ENCODE measurements around the gene HDAC8.
"Not testable (repeated sequence)": the region's sequence is repeated elsewhere in the genome, so short reads cannot be mapped to it uniquely, and the experiment has no call there.

HDAC8 gene

DNA sequence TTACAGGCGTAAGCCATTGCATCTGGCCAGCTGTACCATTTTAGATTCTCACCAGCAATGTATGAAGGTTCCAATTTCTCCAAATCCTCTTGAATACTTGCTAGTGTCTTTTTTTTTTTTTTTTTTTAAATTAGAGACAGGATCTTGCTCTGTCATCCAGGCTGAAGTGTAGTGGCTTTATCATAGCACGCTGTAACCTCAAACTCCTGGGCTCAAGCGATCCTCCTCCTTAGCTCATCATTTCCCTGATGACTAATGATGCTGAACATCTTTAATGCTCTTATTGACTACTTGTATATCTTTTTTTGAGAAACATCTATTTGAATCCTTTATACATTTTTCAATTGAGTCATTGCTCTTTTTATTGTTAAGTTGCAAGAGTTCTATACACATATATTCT, 40.3 kb downstream of the HDAC8 start:
- no peak for DNase-seq (ENCODE audit: low spot score)

- DNase-seq (ENCODE audit: low spot score) = no peak
Measured at GRCh38 chrX:72526534-72527508, 45.8 kb downstream of the HDAC8 start.

- no peak for DNase-seq (ENCODE audit: low spot score)
Measured at GRCh38 chrX:72498782-72499181, 73.9 kb downstream of the HDAC8 start.

GRCh38 chrX:72495046-72495445, 77.6 kb downstream of the HDAC8 start:
- DNase-seq (ENCODE audit: low spot score) = no peak

GRCh38 chrX:72492499-72492898, 80.1 kb downstream of the HDAC8 start:
- DNase-seq (ENCODE audit: low spot score) = no peak

DNA sequence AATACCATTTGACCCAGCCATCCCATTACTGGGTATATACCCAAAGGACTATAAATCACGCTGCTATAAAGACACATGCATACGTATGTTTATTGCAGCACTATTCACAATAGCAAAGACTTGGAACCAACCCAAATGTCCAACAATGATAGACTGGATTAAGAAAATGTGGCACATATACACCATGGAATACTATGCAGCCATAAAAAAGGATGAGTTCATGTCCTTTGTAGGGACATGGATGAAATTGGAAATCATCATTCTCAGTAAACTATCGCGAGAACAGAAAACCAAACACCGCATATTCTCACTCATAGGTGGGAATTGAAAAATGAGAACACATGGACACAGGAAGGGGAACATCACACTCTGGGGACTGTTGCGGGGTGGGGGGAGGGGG, 82.4 kb downstream of the HDAC8 start:
- DNase-seq (ENCODE audit: low spot score) = not testable (repeated sequence)

DNA sequence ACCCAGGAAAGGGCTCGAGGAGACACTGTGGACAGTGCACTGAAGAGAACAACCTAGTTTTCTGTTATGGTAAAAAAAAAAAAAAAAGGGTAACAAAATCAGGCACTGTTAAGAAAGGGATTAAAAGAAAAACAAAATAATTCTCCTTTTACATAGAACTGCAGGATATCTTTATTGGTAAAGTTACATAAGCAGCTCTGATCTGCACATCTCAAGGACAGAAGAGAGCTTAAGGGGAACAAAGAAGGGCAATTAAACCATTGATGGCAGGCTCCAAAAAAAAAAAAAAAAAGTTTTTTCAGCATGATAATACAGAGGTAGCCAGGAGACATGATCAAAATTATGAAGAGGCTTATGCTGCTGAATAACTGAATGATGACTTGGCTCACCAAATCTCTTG, 85.0 kb downstream of the HDAC8 start:
- DNase-seq (ENCODE audit: low spot score) = no peak

- no peak for DNase-seq (ENCODE audit: low spot score)
Measured at GRCh38 chrX:72479324-72480274, 93.0 kb downstream of the HDAC8 start.

GRCh38 chrX:72478853-72479252, 93.8 kb downstream of the HDAC8 start:
- DNase-seq (ENCODE audit: low spot score) = no peak

DNA sequence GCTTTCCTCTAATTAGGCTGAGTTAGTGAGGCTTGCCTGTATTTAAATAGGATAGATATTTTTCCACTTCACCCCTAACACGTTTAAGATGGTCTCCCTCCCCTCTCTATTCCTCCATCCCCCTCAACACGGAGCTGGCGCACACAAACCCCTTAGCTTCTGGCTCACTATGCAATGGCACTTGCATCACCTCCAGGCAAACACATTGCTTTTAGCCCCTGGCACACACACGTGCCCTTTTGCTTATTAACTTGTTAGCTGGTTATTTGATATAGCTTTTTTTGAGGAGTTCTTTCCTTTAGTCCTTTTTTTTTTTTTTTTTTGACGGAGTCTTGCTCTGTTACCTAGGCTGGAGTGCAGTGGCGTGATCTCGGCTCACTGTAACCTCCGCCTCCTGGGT, 94.3 kb downstream of the HDAC8 start:
- no peak for DNase-seq (ENCODE audit: low spot score)

GRCh38 chrX:72477781-72478181, 94.9 kb downstream of the HDAC8 start:
- no peak for DNase-seq (ENCODE audit: low spot score)

- no peak for DNase-seq (ENCODE audit: low spot score)
Measured at GRCh38 chrX:72477376-72477775, 95.3 kb downstream of the HDAC8 start.

- no peak for DNase-seq (ENCODE audit: low spot score)
Measured at GRCh38 chrX:72475952-72476668, 96.5 kb downstream of the HDAC8 start.

DNA sequence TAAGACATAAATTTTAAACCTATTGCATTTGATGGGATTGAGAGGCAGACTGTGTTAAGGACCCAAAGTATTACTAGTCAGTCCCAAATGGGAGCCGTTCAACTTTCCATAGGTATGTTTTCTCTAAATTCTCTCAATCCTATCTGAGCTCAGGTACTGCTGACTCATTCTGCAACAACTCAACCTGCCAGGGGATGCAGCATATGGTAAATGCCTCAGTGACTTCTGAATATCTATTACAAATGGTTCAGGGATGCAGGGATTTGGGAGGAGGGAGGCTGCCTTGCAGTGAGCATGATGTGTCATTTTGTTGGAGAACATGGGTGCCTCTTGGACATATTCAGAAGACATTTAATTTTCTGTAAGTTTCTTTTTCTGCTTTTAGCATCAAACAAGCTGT, 97.3 kb downstream of the HDAC8 start:
- no peak for DNase-seq (ENCODE audit: low spot score)

GRCh38 chrX:72470532-72471223, 102.0 kb downstream of the HDAC8 start:
- no peak for DNase-seq (ENCODE audit: low spot score)

DNA sequence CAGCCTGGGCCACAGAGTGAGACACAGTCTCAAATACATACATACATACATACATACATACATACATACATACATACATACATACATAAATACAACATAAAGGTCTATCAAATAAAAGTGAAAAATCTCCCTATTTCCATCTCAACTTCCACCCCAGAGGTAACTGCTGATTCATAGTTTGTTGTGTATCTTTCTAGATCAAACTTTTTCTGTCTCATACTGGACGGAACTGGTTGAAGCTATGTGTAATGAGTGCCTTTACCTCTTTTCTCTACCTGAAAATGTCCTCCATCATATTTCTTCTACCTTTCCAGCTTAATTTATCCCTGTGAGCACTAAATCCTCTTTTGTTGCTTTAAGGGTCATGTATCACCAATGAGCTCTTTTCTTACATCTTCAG, 102.5 kb downstream of the HDAC8 start:
- no peak for DNase-seq (ENCODE audit: low spot score)

DNA sequence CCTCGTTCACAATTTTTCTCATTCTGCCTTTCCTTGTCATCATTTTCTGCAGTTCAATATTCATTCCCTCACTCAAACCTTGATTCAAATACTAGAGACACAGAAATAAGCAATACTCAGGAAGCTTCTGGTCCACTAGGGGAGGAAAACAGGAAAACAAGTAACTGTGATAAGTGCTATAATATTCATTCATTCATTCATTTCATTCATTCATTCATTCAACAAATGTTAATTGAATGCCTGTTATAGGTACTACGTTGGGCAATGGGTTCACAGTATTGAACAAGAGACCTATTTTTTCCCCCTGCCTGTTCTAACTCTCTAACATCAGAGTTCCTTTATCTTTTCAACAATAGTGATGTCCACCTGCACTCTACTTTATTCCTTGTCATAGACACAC, 104.0 kb downstream of the HDAC8 start:
- no peak for DNase-seq (ENCODE audit: low spot score)

GRCh38 chrX:72467135-72467534, 105.5 kb downstream of the HDAC8 start:
- DNase-seq (ENCODE audit: low spot score) = no peak

DNA sequence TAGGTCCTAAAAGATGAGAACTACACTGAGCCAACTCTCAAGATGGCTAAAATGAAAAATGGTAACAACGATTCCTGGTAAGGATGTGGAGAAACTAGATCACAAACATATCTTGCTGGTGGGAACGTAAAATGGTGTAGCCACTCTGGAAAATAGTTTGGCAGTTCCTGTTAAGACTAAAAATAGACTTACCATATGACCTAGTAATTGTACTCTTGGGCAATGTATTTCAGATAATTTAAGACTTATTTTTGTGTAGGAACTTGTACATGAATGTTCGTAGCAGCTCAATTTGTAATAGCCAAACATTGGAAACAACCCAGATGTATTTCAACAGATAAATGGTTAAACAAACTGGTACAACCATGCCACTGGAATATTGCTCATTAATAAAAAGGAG, 106.2 kb downstream of the HDAC8 start:
- DNase-seq (ENCODE audit: low spot score) = no peak

DNA sequence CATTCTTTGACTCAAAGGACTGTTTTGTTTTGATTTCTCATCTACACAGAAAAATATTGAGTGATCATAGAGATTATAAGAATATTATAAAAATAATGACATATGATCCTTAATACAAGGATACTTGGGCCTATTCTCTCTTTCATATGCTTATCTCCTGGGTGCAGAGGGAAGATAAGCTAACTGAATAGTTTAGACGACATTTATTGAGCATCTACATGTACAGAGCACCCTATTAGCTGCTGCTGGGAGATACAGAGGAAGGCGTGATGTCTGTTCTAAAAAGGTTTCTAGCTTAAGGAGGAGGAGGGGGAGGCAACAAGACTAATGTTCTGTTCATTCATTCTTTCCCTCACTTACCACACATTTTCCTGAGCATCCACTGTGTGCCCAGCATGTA, 106.8 kb downstream of the HDAC8 start:
- DNase-seq (ENCODE audit: low spot score) = no peak

- DNase-seq (ENCODE audit: low spot score) = no peak
Measured at GRCh38 chrX:72461766-72462165, 110.9 kb downstream of the HDAC8 start.

DNA sequence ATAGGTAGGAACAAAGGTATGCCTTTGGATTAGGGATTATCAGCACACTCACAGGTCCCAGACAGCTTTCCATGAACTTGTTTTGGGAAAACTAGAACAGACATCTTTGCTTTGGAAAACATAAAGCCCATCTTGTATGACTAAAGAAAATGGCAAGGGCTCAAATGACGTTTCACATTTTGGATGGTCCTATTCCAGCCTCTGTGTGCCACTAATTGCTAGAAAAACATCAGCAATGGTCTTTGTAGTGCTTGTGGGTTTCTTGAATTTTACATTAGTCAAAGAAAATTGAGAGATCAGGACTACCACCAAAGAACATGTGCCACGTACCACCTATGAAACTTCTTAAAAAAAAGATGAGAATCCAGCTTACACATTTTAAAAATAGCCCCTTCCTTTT, 111.4 kb downstream of the HDAC8 start:
- no peak for DNase-seq (ENCODE audit: low spot score)
